GM13977 (cell line): ENCODE measurements around the gene RASAL2.

Source experiments
- DNase-seq: peaks from one replicate; pipeline ENCODE4 v3.0.0; 2012; ENCODE audit warnings: low spot score
- in situ Hi-C: fragments of 300-500 bp; cut with MboI; formaldehyde crosslinking; loops from one replicate; pipeline ENCODE4 v1.12.0; 2022; ENCODE audit warnings: low sequenced_read_pairs, low pct_unique_long_range_greater_than_20kb, mixed read lengths, inconsistent platforms; ENCODE audit not compliant: unreplicated experiment
- TF ChIP-seq, protein P1 (sequence below): IDR thresholded peaks from 2 replicates; pipeline ENCODE4 v1.5.1; 2012; ENCODE audit warnings: mild to moderate bottlenecking, control low read depth; ENCODE audit not compliant: insufficient read depth; ENCODE audit errors: extremely low read depth, missing control alignments

Gene RASAL2

DNA sequence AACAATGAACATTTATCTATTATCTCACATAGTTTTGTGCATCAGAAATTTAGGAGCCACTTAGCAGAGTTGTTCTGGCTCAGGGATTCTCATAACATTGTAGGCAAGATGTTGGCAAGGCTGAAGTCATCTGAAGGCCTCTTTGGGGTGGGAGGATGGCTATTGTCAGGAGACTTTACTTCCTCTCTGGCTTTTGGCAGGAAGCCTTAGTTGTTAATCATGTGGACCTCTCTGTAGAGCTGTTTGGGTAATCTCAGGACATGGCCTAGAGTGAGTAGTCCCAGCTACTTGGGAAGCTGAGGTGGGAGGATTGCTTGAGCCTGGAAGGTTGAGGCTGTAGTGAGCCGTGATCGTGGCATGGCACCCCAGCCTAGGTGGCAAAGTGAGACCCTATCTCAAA lies 40.2 kb downstream of the RASAL2 start:
- TF ChIP-seq, protein P1, sequence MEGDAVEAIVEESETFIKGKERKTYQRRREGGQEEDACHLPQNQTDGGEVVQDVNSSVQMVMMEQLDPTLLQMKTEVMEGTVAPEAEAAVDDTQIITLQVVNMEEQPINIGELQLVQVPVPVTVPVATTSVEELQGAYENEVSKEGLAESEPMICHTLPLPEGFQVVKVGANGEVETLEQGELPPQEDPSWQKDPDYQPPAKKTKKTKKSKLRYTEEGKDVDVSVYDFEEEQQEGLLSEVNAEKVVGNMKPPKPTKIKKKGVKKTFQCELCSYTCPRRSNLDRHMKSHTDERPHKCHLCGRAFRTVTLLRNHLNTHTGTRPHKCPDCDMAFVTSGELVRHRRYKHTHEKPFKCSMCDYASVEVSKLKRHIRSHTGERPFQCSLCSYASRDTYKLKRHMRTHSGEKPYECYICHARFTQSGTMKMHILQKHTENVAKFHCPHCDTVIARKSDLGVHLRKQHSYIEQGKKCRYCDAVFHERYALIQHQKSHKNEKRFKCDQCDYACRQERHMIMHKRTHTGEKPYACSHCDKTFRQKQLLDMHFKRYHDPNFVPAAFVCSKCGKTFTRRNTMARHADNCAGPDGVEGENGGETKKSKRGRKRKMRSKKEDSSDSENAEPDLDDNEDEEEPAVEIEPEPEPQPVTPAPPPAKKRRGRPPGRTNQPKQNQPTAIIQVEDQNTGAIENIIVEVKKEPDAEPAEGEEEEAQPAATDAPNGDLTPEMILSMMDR = no peak
- in situ Hi-C loops = no loop called here
- DNase-seq = no peak

DNA sequence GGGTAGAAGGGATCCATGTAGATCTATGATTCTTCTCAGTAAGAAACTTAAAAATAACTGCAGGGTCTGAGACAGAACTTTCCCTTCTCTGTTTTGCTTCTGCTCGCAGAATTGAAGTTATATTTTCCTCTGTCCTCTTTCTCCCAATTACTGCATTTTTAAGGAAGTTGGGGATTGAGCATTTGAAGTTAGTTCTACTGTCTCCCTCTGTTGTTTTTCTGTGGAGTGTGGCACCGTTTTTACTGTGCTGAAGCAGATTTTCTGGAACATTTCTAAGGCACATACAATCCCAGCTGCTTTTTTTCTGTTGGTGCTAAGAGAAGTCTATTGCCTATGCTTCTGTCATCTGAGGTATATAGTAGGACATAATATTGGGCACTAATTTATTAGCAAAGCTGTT lies 43.3 kb downstream of the RASAL2 start:
- DNase-seq = no peak
- TF ChIP-seq, protein P1 = no peak
- in situ Hi-C loops = no loop called here

DNA sequence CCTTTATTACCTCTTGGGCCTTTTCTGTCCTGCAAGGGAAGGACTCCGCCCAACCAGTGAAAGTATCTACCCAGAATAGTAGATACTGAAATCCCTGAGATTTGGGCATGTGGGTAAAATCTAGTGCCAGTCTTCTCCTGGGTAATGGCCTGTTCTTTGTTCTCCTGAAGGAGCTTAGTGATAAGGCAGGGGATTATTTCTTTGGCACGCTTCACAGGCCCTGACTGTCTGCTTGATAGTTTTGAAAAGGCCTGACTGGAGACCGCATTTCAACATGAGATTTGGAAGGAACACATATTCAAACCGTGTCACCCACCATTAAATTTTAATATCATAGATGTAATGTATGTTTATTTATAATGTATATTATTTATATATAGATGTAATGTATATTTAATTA lies 48.9 kb downstream of the RASAL2 start:
- TF ChIP-seq, protein P1 = no peak
- in situ Hi-C loops = no loop called here
- no peak for DNase-seq

DNA sequence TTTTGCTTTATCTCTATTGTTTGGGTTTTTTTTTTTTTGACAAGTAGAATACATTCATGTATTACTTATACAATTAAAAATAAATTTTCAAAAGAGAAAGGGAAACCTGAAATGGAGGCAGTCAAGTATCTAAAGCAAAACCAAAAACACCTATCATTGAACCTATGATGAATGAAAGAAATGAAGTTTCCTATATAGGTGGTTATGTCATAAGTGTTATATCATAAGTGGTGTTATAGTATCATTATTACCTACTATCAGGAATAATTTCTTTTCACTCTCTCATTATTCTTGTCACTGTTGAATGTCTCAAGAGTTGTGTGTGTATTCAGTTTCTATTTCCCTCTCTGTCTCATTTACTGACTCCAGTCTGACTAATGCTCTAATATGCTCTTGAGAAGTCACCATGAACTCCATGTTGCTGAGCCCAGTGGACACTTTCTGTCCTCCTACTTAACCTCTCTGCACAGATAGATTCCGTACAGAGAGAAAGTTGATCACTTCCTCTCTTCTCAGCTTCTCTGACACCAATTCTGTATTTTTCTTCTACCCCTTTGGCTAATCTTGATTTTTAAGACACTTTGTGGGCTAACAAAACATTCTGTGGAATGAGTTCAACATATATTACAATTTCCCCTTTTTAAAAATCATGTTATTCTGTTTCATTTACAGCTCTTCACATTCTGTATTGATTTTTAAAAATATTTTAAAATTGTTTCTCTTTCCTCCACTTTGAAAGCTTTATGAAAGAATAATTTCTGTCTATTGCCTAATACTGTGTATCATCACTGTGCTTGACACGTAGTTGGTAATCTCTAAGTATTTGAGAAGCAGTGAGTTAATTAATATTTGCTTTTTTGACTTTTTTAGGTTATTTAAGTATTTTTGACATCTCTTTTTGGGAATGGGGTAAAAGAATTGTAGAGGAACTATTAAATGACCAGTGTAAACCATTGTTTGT lies 50.1 kb downstream of the RASAL2 start:
- in situ Hi-C loops = no loop called here
- DNase-seq = no peak
- TF ChIP-seq, protein P1 = no peak

DNA sequence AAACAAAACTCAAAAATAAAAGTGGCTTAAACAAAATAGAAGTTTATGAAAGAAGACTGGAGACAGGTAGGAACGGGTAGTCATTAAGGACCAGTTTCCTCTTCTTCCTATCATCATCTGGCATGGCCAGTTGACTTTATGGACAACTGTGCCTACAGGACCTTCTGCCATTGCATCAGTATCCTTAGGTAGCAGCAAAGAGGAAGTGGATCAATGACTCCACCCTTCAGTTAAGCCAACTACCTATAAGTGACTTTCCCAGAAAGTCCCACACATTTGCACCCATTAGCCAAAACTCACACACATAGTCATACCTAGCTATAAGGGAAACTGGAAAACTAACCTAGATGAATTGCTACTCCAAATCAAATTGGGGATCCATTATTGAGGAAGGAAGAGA lies 51.7 kb downstream of the RASAL2 start:
- in situ Hi-C loops = no loop called here
- TF ChIP-seq, protein P1 = no peak
- DNase-seq = no peak

DNA sequence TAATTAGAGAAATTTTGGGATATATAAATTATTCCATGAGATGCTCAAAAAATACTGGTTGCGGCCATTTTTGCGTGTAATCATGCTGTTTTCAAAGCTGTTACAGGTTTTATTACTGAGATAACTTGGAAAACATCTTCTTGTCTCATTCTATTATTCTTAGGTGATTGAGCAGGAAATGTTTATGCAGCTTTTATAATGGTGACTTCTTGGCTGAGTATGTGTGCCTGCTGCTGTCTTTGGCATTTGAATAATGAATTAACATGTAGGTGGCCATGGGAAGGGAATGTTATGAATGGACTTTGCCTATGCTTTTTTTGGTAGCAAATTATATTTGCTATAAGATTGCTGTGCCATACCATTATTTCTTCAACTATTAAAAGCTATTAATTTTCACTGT lies 52.5 kb downstream of the RASAL2 start:
- TF ChIP-seq, protein P1 = no peak
- DNase-seq = no peak

More for the DNA sequence above, 52.5 kb downstream of the RASAL2 start:
- in situ Hi-C loops = no loop called here
